K562 (cell line): ENCODE data around the gene MYO18B. TPM values are rescaled to one million over a fixed set of nuclear protein-coding genes. Genes with fewer than 3 reads are reported as not detected.

Experiments
- ATAC-seq: fragments of 200-7000 bp; cut with Tn5 transposase; 3 replicates; pipeline ENCODE4 v1.9.1; 2020; ENCODE audit warnings: moderate library complexity
- BruUV-seq: library from RNA; stranded (reverse); fragments of 400-500 nt; replicated peaks from 2 replicates; lab custom pipeline; 2021; lab: Mats Ljungman, UMichigan
- CTCF ChIA-PET: fragments of 300-600 bp; formaldehyde crosslinking; extraction: SDS; loops from one replicate; lab custom pipeline; 2021; ENCODE audit warnings: low intra/inter-chr PET ratio; lab: Yijun Ruan, JAX
- POLR2A ChIA-PET: fragments of 300-600, 350-650 bp; sonication (Branson Sonifier 250); formaldehyde crosslinking; extraction: SDS; loops from one replicate; lab custom pipeline; 2021; ENCODE audit warnings: antibody characterized with exemption, inconsistent platforms; lab: Yijun Ruan, JAX
- DNase-seq, 4 experiments: peaks; one replicate each; pipeline versions ENCODE4 v3.0.0 to v3.0.0-alpha.2; 2011 to 2018; ENCODE audit warnings: low spot score in 3 of 4, mixed read lengths in 3 of 4; ENCODE audit errors: extremely low read depth in 1 of 4
- FAIRE-seq: peaks from 2 replicates; lab custom pipeline; 2011; peaks lifted over from hg19 to GRCh38; lab: Jason Lieb, UNC
- H2AFZ ChIP-seq: 2 replicates; pipeline ENCODE4 v1.6.0; 2011; ENCODE audit warnings: low read depth, low read length, control low read depth, inconsistent platforms
- H3K27ac ChIP-seq: fragments of 200-600 bp; 3 replicates; pipeline ENCODE4 v1.8.0; 2011; ENCODE audit warnings: low read depth, mild to moderate bottlenecking, control low read depth, inconsistent platforms, low read length, moderate library complexity, mixed read lengths; ENCODE audit errors: extremely low read depth
- H3K27me3 ChIP-seq, 2 experiments: fragments of 300-600 bp in 1 of 2; 2 replicates in 1 of 2; 3 replicates in 1 of 2; pipeline versions ENCODE4 v1.6.0 to v1.8.0; 2011; ENCODE audit warnings: inconsistent platforms in 2 of 2, low read length in 2 of 2, mild to moderate bottlenecking in 1 of 2, mixed read lengths in 1 of 2, moderate library complexity in 1 of 2; ENCODE audit not compliant: control insufficient read depth in 2 of 2, insufficient read depth in 2 of 2
- H3K36me3 ChIP-seq: fragments of 300-600 bp; 3 replicates; pipeline ENCODE4 v1.8.0; 2011; ENCODE audit warnings: mild to moderate bottlenecking, low read length, inconsistent platforms; ENCODE audit not compliant: control insufficient read depth, insufficient read depth
- H3K4me1 ChIP-seq, 2 experiments: fragments of 200-600 bp in 1 of 2; replicated peaks in 1 of 2; 2 replicates in 1 of 2; 3 replicates in 1 of 2; pipeline versions ENCODE4 v1.5.1 to v1.8.0; 2011; ENCODE audit warnings: inconsistent platforms in 2 of 2, low read length in 2 of 2, mild to moderate bottlenecking in 1 of 2, mixed read lengths in 1 of 2, moderate library complexity in 1 of 2; ENCODE audit not compliant: control insufficient read depth in 2 of 2, insufficient read depth in 2 of 2
- H3K4me2 ChIP-seq: 2 replicates; pipeline ENCODE4 v1.6.1; 2011; ENCODE audit warnings: low read length, control low read depth, inconsistent platforms, mixed read lengths; ENCODE audit not compliant: insufficient read depth
- H3K4me3 ChIP-seq: fragments of 200-600 bp; sonication (generic), shearing (Covaris generic); 2 replicates; pipeline ENCODE4 v1.5.1; 2016; ENCODE audit warnings: control low read depth, inconsistent platforms
- H3K79me2 ChIP-seq: fragments of 200-600 bp; 3 replicates; pipeline ENCODE4 v1.8.0; 2011; ENCODE audit warnings: low read length, inconsistent platforms; ENCODE audit not compliant: control insufficient read depth, insufficient read depth
- H3K9ac ChIP-seq, 2 experiments: 2 replicates each; pipeline versions ENCODE4 v1.6.0 to v1.6.1; 2011; ENCODE audit warnings: low read depth in 2 of 2, low read length in 2 of 2, control low read depth in 1 of 2, inconsistent platforms in 1 of 2, mild to moderate bottlenecking in 1 of 2, mixed read lengths in 1 of 2; ENCODE audit not compliant: insufficient read depth in 1 of 2
- H3K9me1 ChIP-seq: one replicate; pipeline ENCODE4 v1.6.0; 2011; ENCODE audit warnings: inconsistent platforms, mild to moderate bottlenecking, low read length, moderate library complexity; ENCODE audit not compliant: control insufficient read depth, insufficient read depth
- H3K9me3 ChIP-seq: replicated peaks from 2 replicates; pipeline ENCODE4 v1.5.1; 2011; ENCODE audit warnings: low read depth, low read length, inconsistent platforms; ENCODE audit not compliant: control insufficient read depth, insufficient read depth
- H4K20me1 ChIP-seq: replicated peaks from 2 replicates; pipeline ENCODE4 v1.6.1; 2011; ENCODE audit warnings: low read length, inconsistent platforms, mixed read lengths; ENCODE audit not compliant: control insufficient read depth, insufficient read depth
- ZNF77 ChIP-seq: fragments of 250-450 bp; sonication (Bioruptor Pico); IDR thresholded peaks from 2 replicates; pipeline ENCODE4 v1.5.0; 2020
- in situ Hi-C: fragments of 300-500 bp; cut with MboI; formaldehyde crosslinking; loops from 4 replicates; pipeline ENCODE4 v1.15.0; 2018; ENCODE audit warnings: inconsistent platforms, mixed read lengths
- intact Hi-C: fragments of 100-400 bp; cut with micrococcal nuclease; formaldehyde crosslinking; loops from 2 replicates; pipeline ENCODE4 v1.14.2; 2022
- polyA plus RNA-seq, 8 experiments: library from polyadenylated mRNA; depleted of rRNA in 4 of 8; stranded (reverse) in 5 of 8; unstranded in 3 of 8; fragments of >200 nt; fragmentation: Nextera tagmentation in 2 of 8; fragmentation: Illumina TruSeq in 1 of 8; extraction: Ambion mirVana in 2 of 8; extraction: Trizol in 1 of 8; gene quantifications; 2 replicates each; pipeline versions ENCODE4 v1.2.1 to v1.2.3, GENCODE V29; 2011 to 2014; ENCODE audit warnings: inconsistent platforms in 1 of 8, missing spikeins in 1 of 8
- total RNA-seq, 7 experiments: library from RNA; depleted of rRNA in 6 of 7; stranded (reverse); fragments of >200 nt in 6 of 7; fragmentation: Illumina TruSeq in 2 of 7; extraction: Trizol in 2 of 7; gene quantifications; 2 replicates each; pipeline versions ENCODE4 v1.2.1 to v1.2.3, GENCODE V29; 2011 to 2021; ENCODE audit warnings: low replicate concordance in 1 of 7
- TF ChIP-seq, protein P1 (sequence below), 2 experiments: fragments of 450-650 bp in 1 of 2; sonication (generic) in 1 of 2; formaldehyde crosslinking in 1 of 2; IDR thresholded peaks; 2 replicates each; pipeline versions ENCODE4 v1.7.1 to v1.9.0; 2016 to 2022; ENCODE audit warnings: inconsistent platforms in 1 of 2, mild to moderate bottlenecking in 1 of 2, missing genetic modification reagents in 1 of 2

MYO18B gene
- total and polyA plus RNA-seq, 9 of the 15 experiments (the other 6 are each of a cell fraction or from before 2014, with no cell fraction given): 0.06 to 7.0 (median 4.3) TPM

DNA sequence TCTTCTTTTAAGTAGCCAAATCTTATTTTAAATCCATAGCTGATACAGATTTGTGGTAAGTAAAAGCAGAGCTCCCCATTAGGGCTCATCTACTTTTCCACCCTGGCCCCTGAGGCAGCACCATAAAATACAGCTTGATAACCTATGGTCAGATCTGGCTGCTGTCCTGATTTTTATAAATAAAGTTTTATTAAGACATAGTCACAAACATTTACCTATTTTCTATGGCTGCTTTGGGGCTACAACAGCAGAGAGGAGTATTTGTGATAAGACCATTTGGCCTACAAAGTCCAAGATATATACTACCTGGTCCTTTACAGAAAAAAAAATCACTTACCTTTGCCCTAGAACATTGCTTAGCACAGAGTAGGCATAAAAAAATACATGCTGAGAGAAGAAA is 227.3 kb downstream of the MYO18B start:
- H3K79me2 ChIP-seq: no peaks in the 10 kb centered on the region
- H4K20me1 ChIP-seq: no peaks in the 10 kb centered on the region
- H3K27ac ChIP-seq: no peak overlapping the region
- no peak for DNase-seq
- H3K36me3 ChIP-seq: no peaks in the 10 kb centered on the region
- no peaks in the 10 kb centered on the region for H3K4me1 ChIP-seq
- intact Hi-C loops (no loop called here), in situ Hi-C loops (no loop called here)
- ATAC-seq: no peak
- no peaks in the 10 kb centered on the region for H3K27me3 ChIP-seq
- H3K4me2 ChIP-seq: no peak overlapping the region
- no peak overlapping the region for H3K4me3 ChIP-seq
- H2AFZ ChIP-seq: no peak overlapping the region
- no peaks in the 10 kb centered on the region for H3K9me3 ChIP-seq
- H3K9me1 ChIP-seq: no peaks in the 10 kb centered on the region
- no peak for FAIRE-seq
- BruUV-seq: no TSS peak
- CTCF ChIA-PET: no interaction called here
- POLR2A ChIA-PET: no interaction called here
- H3K9ac ChIP-seq: no peak overlapping the region
- TF ChIP-seq, protein P1, sequence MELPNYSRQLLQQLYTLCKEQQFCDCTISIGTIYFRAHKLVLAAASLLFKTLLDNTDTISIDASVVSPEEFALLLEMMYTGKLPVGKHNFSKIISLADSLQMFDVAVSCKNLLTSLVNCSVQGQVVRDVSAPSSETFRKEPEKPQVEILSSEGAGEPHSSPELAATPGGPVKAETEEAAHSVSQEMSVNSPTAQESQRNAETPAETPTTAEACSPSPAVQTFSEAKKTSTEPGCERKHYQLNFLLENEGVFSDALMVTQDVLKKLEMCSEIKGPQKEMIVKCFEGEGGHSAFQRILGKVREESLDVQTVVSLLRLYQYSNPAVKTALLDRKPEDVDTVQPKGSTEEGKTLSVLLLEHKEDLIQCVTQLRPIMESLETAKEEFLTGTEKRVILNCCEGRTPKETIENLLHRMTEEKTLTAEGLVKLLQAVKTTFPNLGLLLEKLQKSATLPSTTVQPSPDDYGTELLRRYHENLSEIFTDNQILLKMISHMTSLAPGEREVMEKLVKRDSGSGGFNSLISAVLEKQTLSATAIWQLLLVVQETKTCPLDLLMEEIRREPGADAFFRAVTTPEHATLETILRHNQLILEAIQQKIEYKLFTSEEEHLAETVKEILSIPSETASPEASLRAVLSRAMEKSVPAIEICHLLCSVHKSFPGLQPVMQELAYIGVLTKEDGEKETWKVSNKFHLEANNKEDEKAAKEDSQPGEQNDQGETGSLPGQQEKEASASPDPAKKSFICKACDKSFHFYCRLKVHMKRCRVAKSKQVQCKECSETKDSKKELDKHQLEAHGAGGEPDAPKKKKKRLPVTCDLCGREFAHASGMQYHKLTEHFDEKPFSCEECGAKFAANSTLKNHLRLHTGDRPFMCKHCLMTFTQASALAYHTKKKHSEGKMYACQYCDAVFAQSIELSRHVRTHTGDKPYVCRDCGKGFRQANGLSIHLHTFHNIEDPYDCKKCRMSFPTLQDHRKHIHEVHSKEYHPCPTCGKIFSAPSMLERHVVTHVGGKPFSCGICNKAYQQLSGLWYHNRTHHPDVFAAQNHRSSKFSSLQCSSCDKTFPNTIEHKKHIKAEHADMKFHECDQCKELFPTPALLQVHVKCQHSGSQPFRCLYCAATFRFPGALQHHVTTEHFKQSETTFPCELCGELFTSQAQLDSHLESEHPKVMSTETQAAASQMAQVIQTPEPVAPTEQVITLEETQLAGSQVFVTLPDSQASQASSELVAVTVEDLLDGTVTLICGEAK (IDR thresholded peaks at IDR 0.05): peak; percentile 82
- TF ChIP-seq, protein P1 (CRISPR knock-in tag; IDR thresholded peaks at IDR 0.05): no peak
- TF ChIP-seq ZNF77 (CRISPR knock-in tag): no peak
